ENCODE results near the gene TLK1. TPM values are rescaled to one million over a fixed set of nuclear protein-coding genes. Genes with fewer than 3 reads are reported as not detected.

Gene TLK1
- total and polyA plus RNA-seq, 2 experiments from 2014 or later = 41.2 to 45.0 TPM

- DNase-seq (ENCODE audit: low spot score) (no peak), ATAC-seq (no peak)
- H4K20me1 ChIP-seq (replicated peaks; ENCODE audit: insufficient read depth) = no peaks in the 10 kb centered on the region
- H3K9me2 ChIP-seq (ENCODE audit: insufficient read depth) = no peaks in the 10 kb centered on the region
- Mint-ChIP-seq H3K4me1 (peaks cover 6% of the 10 kb centered on the region; the same call in 1 of the 3 replicates), H3K27me3 (ENCODE audit: insufficient read depth, low read depth, poor library complexity) (peaks cover 10% of the 10 kb centered on the region), H3K9me3 (no peaks in the 10 kb centered on the region), H3K27ac (no peak overlapping the region), H3K4me3 (no peak overlapping the region), H3K36me3 (ENCODE audit: low read depth) (peaks cover 31% of the 10 kb centered on the region)
- 0 out of 2 replicates have a peak overlapping the region, but pooled peaks have one; percentile 17 for H3K27ac ChIP-seq (ENCODE audit: low read depth)
- H3K27me3 ChIP-seq (ENCODE audit: insufficient read depth) = no peaks in the 10 kb centered on the region
- H2AFZ ChIP-seq = no peak overlapping the region
- H3K4me1 ChIP-seq (ENCODE audit: insufficient read depth) = no peaks in the 10 kb centered on the region
- H3K4me3 ChIP-seq = no peak overlapping the region
- H3F3A ChIP-seq (replicated peaks; ENCODE audit: low read depth) = no peaks in the 10 kb centered on the region
- H3K79me2 ChIP-seq (replicated peaks; ENCODE audit: insufficient read depth) = no peaks in the 10 kb centered on the region
- no peak overlapping the region for H3K4me2 ChIP-seq
- H3K36me3 ChIP-seq (ENCODE audit: insufficient read depth) = peaks cover 7% of the 10 kb centered on the region; the same call in 1 of the 2 replicates
- no peak for TF ChIP-seq POLR2AphosphoS5 (IDR thresholded peaks at IDR 0.05; ENCODE audit: low read depth)
- no peak for TF ChIP-seq NANOG (IDR thresholded peaks at IDR 0.05; ENCODE audit: borderline replicate concordance)
- TF ChIP-seq ZNF331 (CRISPR knock-in tag; IDR thresholded peaks at IDR 0.05; ENCODE audit: low read depth) = no peak
- TF ChIP-seq ZNF114 (CRISPR knock-in tag; IDR thresholded peaks at IDR 0.05) = no peak
- TF ChIP-seq CREB1 (CRISPR knock-in tag; IDR thresholded peaks at IDR 0.05; ENCODE audit: low read depth) = no peak
- TF ChIP-seq CTCF (conservative IDR thresholded peaks at IDR 0.05; ENCODE audit: low read depth in 2 of 2) = no peak
- no peak for TF ChIP-seq REST (IDR thresholded peaks at IDR 0.05; ENCODE audit: unreplicated experiment)
- TF ChIP-seq EZH2phosphoT487 (IDR thresholded peaks at IDR 0.05; ENCODE audit: unreplicated experiment) = no peak
- no peak for TF ChIP-seq STAT1 (IDR thresholded peaks at IDR 0.05; ENCODE audit: unreplicated experiment)
- TF ChIP-seq JUNB (IDR thresholded peaks at IDR 0.05; ENCODE audit: unreplicated experiment) = no peak
- no peak for TF ChIP-seq EZH2 (IDR thresholded peaks at IDR 0.05; ENCODE audit: low read depth, unreplicated experiment)
Measured at GRCh38 chr2:171018522-171018921, 142.2 kb downstream of the TLK1 start.

- Mint-ChIP-seq H3K9me3 (no peaks in the 10 kb centered on the region), H3K27me3 (ENCODE audit: insufficient read depth, low read depth, poor library complexity) (peaks cover 10% of the 10 kb centered on the region), H3K27ac (no peak overlapping the region), H3K36me3 (ENCODE audit: low read depth) (peaks cover 23% of the 10 kb centered on the region), H3K4me1 (peaks cover 2% of the 10 kb centered on the region; the same call in 1 of the 3 replicates), H3K4me3 (no peak overlapping the region)
- no peak for DNase-seq (ENCODE audit: low spot score)
- Histone ChIP-seq H4K20me1 (replicated peaks; ENCODE audit: insufficient read depth) (no peaks in the 10 kb centered on the region), H3K9me2 (ENCODE audit: insufficient read depth) (no peaks in the 10 kb centered on the region), H3K36me3 (ENCODE audit: insufficient read depth) (peaks cover 7% of the 10 kb centered on the region; the same call in 1 of the 2 replicates), H3K4me3 (no peak overlapping the region), H3K4me1 (ENCODE audit: insufficient read depth) (no peaks in the 10 kb centered on the region), H3F3A (replicated peaks; ENCODE audit: low read depth) (no peaks in the 10 kb centered on the region), H3K27ac (ENCODE audit: low read depth) (no peak overlapping the region), H3K4me2 (no peak overlapping the region), H3K79me2 (replicated peaks; ENCODE audit: insufficient read depth) (no peaks in the 10 kb centered on the region), H2AFZ (no peak overlapping the region), H3K27me3 (ENCODE audit: insufficient read depth) (no peaks in the 10 kb centered on the region)
- ATAC-seq = no peak
- no peak for TF ChIP-seq ZNF462 (CRISPR knock-in tag; IDR thresholded peaks at IDR 0.05)
Measured at GRCh38 chr2:171016125-171016524, 144.6 kb downstream of the TLK1 start.
